ENCODE data around the gene ELP5. TPM values are rescaled to one million over a fixed set of nuclear protein-coding genes. Genes with fewer than 3 reads are reported as not detected.

The ELP5 gene
- total RNA-seq = 29.7 and 35.6 TPM in 2 replicates

DNA sequence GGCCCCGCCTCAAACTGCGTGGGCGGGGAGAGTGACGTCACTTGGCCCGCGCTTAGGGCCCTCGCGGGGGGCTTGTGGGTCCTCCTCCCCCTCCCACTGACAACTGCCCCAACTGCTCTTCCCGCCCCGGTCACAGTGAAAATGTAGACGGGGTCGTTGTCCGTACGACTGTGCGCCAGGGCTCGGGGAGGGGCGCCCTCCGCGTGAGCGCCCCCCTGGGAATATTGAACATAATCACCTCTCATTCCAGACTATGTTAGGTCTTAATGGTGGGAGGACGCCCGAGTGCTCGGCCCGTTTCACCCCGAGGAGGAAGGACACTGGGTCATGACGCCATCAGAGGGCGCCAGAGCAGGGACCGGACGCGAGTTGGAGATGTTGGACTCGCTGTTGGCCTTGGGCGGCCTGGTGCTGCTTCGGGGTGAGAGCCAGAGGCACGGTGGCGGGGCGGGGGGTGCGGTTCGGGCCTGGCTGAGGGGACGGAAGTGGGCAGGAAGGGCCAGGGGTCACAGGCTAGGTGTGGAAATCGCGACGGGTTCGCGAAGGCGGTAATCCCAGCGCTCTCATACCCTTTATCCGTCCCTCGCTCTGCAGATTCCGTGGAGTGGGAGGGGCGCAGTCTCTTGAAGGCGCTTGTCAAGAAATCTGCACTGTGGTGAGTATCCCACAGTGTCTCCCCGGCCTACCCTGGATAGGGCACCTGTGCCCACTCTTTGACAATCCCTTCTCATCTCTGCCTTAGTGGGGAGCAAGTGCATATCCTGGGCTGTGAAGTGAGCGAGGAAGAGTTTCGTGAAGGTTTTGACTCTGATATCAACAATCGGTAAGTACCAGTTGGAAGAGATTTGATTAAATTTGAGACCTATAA, at the start of gene ELP5:
Gene ELP5 (plus strand): TSS at position 40 of the 868 bp plus-strand sequence. CDS start 336 bp downstream, at position 376.

DNA sequence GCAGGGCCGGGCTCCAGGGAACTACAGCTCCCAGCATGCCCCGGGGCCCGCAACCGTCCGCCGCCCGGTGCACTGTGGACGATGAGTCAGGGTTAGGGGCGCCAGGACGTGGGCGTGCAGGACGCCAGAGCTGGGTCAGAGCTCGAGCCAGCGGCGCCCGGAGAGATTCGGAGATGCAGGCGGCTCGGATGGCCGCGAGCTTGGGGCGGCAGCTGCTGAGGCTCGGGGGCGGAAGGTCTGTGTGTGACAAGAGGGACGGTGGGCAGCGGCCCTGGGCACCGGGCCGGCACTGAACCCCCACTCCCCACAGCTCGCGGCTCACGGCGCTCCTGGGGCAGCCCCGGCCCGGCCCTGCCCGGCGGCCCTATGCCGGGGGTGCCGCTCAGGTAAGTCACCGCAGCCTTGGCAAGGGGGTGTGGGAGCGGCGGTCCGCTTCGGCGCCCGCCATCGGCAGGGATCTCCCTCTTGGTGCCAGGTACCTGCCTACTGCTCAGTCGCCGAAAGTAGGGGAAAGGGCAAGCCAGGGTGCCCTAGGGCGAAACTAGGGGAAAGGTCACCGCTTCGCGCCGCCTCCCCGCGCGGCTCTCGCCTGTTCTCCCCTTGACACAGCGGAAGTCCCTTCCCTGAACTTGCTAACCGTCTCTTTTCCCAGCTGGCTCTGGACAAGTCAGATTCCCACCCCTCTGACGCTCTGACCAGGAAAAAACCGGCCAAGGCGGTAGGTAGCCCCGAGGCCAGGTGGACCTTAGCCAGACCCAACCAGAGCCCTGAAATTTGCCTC, 32.0 kb upstream of the ELP5 start, which contains the start of the genes ACADVL and DLG4:
Gene ACADVL (plus strand): TSS at position 127 of the 781 bp plus-strand sequence. CDS start 47 bp downstream, at position 174.
Gene DLG4 (minus strand): TSS at position 25 of the 781 bp plus-strand sequence.

GRCh38 chr17:7234083-7234951, 17.7 kb upstream of the ELP5 start, which contains the start of gene DVL2:
DVL2 (minus strand) TSS chr17:7234517; CDS start chr17:7234262, 255 bp downstream.

GRCh38 chr17:7239091-7240027, 12.7 kb upstream of the ELP5 start, which contains the start of gene PHF23:
PHF23 (minus strand) TSS chr17:7239457; CDS start chr17:7239279, 178 bp downstream.

DNA sequence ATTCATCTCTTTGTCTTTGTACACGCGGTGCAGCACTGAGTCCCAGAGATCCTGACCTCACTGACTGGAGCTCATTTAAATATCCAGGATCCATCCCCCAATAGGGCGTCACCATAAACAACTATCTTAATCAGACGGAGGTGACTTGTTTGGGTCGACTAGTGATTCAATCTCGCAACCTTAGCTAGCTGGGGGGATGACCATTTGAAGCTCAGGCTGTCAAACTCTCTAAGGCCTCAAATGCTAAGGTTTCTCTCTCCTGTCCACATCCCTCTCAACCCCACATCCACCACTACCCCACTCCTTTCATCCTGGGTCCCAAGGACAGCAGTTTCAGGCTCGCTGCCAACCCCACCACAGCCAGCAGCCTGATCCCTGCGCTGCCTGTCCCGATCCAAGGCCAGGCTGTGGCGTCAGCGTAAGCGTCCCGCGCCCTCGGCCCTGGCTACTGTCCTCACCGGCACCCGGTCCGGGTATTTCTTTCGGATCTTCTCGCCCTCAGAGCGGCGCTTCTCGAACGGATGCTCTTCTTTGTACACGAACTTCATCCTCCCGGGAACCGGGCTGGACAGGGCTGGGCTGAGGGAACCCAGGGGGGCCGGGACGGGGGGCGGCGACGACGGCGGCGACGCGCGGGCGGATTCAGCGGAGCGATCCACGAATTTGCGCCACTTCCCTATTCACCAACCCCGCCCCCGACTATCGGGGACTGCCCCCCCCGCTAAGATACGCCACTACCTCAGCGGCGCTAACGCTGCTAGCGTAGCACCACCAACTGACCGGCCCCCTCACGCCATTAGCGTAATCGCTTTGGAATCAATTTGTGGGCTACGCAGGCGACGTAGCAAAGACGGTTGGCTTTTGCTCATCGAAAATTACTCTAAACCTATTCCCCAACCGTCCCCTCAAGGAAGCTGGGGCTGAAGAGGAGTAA, 10.0 kb upstream of the ELP5 start, which contains the start of gene GABARAP:
Gene GABARAP (minus strand): TSS at position 667 of the 934 bp plus-strand sequence. CDS start 119 bp downstream, at position 548.

GRCh38 chr17:7251661-7252175, 297 bp upstream of the ELP5 start, which contains the start of gene CTDNEP1:
CTDNEP1 (minus strand) TSS chr17:7251734; CDS start chr17:7251296, 438 bp downstream.

DNA sequence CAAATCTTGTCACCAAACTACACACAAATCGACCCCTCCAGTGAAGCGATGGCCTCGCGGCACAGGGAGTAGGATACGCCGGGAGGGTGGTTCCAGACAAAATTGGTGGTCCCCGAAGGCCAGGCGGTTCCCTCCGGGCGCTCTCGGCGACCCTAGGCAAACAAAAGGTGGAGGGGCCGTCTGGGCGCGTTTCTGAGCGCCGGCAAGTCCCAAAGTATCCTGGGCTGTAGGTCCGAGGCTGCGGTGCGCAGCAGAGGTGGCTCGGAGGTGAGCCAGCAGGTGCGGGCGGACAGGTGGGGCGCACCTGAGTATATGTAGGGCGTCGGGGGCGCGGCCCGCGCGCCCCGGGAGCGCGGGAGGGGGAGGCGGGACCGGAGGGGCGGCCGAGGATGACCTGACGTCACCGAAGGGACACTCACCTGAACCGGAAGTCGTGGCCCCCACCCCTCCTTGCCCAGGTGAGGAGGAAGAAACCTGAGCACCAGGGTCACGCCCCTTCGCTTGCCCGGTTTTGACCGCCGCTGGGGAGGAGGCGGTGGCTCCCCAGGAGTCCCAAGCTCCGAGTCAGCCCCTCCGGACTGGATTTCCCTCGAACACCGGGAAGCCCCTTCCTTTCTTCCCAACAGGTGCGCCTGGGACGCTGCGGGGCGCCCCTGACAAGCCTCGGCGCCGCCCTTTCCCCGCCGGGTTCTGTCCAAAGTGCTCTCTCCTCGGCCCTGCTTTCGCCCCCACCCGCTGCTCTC, 10.3 kb downstream of the ELP5 start, which contains the start of gene CLDN7:
Gene CLDN7 (minus strand): TSS at position 287 of the 743 bp plus-strand sequence. CDS start 435 bp downstream, outside the sequence.

DNA sequence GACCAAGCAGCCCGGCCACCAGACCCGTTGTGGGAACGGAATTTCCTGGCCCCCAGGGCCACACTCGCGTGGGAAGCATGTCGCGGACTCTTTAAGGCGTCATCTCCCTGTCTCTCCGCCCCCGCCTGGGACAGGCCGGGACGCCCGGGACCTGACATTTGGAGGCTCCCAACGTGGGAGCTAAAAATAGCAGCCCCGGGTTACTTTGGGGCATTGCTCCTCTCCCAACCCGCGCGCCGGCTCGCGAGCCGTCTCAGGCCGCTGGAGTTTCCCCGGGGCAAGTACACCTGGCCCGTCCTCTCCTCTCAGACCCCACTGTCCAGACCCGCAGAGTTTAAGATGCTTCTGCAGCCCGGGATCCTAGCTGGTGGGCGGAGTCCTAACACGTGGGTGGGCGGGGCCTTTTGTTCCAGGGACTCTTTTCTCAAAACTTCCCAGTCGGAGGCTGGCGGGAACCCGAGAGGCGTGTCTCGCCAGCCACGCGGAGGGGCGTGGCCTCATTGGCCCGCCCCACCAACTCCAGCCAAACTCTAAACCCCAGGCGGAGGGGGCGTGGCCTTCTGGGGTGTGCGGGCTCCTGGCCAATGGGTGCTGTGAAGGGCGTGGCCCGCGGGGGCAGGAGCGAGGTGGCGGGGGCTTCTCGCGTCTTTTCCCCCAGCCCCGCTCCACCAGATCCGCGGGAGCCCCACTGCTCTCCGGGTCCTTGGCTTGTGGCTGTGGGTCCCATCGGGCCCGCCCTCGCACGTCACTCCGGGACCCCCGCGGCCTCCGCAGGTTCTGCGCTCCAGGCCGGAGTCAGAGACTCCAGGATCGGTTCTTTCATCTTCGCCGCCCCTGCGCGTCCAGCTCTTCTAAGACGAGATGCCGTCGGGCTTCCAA, 29.3 kb downstream of the ELP5 start, which contains the start of gene SLC2A4:
Gene SLC2A4 (plus strand): TSS at position 645 of the 879 bp plus-strand sequence. CDS start 217 bp downstream, at position 862.

GRCh38 chr17:7294614-7295153, 42.7 kb downstream of the ELP5 start, which contains the start of gene YBX2:
YBX2 (minus strand) TSS chr17:7294639; CDS start chr17:7294500, 139 bp downstream.

GRCh38 chr17:7306911-7307685, 55.1 kb downstream of the ELP5 start, which contains the start of gene EIF5A:
EIF5A (plus strand) TSS chr17:7307628; CDS start chr17:7309636, 2,008 bp downstream.

Other genes with a start within 250 kb of the ELP5 start
- gene RNASEK, start 239.6 kb upstream of the ELP5 start, total RNA-seq = 44.5 and 53.0 TPM in 2 replicates
- 3.4 and 7.3 TPM in 2 replicates for gene BCL6B, start 229.2 kb upstream of the ELP5 start, total RNA-seq
- 0.12 and 0.13 TPM in 2 replicates for gene SLC16A13, start 216.2 kb upstream of the ELP5 start, total RNA-seq
- gene SLC16A11, start 208.1 kb upstream of the ELP5 start, total RNA-seq = not detected in 2 replicates
- 0.19 TPM in 1 of 2 replicates, not detected in the other for gene CLEC10A, start 172.0 kb upstream of the ELP5 start, total RNA-seq
- not detected in 2 replicates for gene ASGR2, start 137.4 kb upstream of the ELP5 start, total RNA-seq
- 0.66 and 0.68 TPM in 2 replicates for gene ASGR1, start 72.8 kb upstream of the ELP5 start, total RNA-seq
- gene DLG4, start 32.4 kb upstream of the ELP5 start, total RNA-seq = 15.0 and 16.0 TPM in 2 replicates
- gene ACADVL, start 32.3 kb upstream of the ELP5 start, total RNA-seq = 273 and 426 TPM in 2 replicates
- 69.3 and 76.5 TPM in 2 replicates for gene DVL2, start 17.7 kb upstream of the ELP5 start, total RNA-seq
- gene PHF23, start 12.8 kb upstream of the ELP5 start, total RNA-seq = 33.3 and 34.9 TPM in 2 replicates
- 172 and 209 TPM in 2 replicates for gene GABARAP, start 9.8 kb upstream of the ELP5 start, total RNA-seq
- 17.6 and 35.4 TPM in 2 replicates for gene CTDNEP1, start 481 bp upstream of the ELP5 start, total RNA-seq
- 3.5 and 8.2 TPM in 2 replicates for gene CLDN7, start 10.3 kb downstream of the ELP5 start, total RNA-seq
- gene SLC2A4, start 29.5 kb downstream of the ELP5 start, total RNA-seq = 0.13 and 0.19 TPM in 2 replicates
- not detected in 2 replicates for gene YBX2, start 42.4 kb downstream of the ELP5 start, total RNA-seq
- gene EIF5A, start 55.4 kb downstream of the ELP5 start, total RNA-seq = 541 and 738 TPM in 2 replicates
- 33.6 and 40.6 TPM in 2 replicates for gene GPS2, start 63.1 kb downstream of the ELP5 start, total RNA-seq
- 14.2 and 18.9 TPM in 2 replicates for gene NEURL4, start 77.1 kb downstream of the ELP5 start, total RNA-seq
- gene ACAP1, start 84.3 kb downstream of the ELP5 start, total RNA-seq = 0.56 and 2.2 TPM in 2 replicates
- gene KCTD11, start 99.9 kb downstream of the ELP5 start, total RNA-seq = 5.8 and 5.9 TPM in 2 replicates
- gene TMEM95, start 102.9 kb downstream of the ELP5 start, total RNA-seq = not detected in 2 replicates
- gene TNK1, start 128.9 kb downstream of the ELP5 start, total RNA-seq = not detected in 2 replicates
- gene PLSCR3, start 142.3 kb downstream of the ELP5 start, total RNA-seq = 18.6 and 25.4 TPM in 2 replicates
- 55.4 and 82.8 TPM in 2 replicates for gene TMEM256, start 151.9 kb downstream of the ELP5 start, total RNA-seq
- gene NLGN2, start 155.6 kb downstream of the ELP5 start, total RNA-seq = 2.5 and 6.7 TPM in 2 replicates
- gene SPEM1, start 168.1 kb downstream of the ELP5 start, total RNA-seq = not detected in 2 replicates
- gene SPEM2, start 173.4 kb downstream of the ELP5 start, total RNA-seq = not detected in 2 replicates
- not detected in 2 replicates for gene SPEM3, start 176.6 kb downstream of the ELP5 start, total RNA-seq
- 2.4 and 3.2 TPM in 2 replicates for gene TMEM102, start 183.2 kb downstream of the ELP5 start, total RNA-seq
- 0.13 and 0.19 TPM in 2 replicates for gene FGF11, start 187.3 kb downstream of the ELP5 start, total RNA-seq
- 6.6 and 7.6 TPM in 2 replicates for gene CHRNB1, start 192.8 kb downstream of the ELP5 start, total RNA-seq
- gene ZBTB4, start 227.4 kb downstream of the ELP5 start, total RNA-seq = 18.2 and 23.6 TPM in 2 replicates
- gene SLC35G6, start 229.2 kb downstream of the ELP5 start, total RNA-seq = not detected in 2 replicates
- 98.6 and 101 TPM in 2 replicates for gene POLR2A, start 232.2 kb downstream of the ELP5 start, total RNA-seq

Data from aortic smooth muscle cell (primary cell).